Bronchial epithelial cell (primary cell): ENCODE results near the gene RARA. TPM values are rescaled to one million over a fixed set of nuclear protein-coding genes. Genes with fewer than 3 reads are reported as not detected.

Experiments
- DNase-seq: peaks from one replicate; pipeline ENCODE4 v3.0.0-alpha.2; 2010; ENCODE audit warnings: low read depth
- FAIRE-seq: peaks from 2 replicates; lab custom pipeline; 2011; peaks lifted over from hg19 to GRCh38; lab: Jason Lieb, UNC
- H3K27me3 ChIP-seq: 2 replicates; pipeline ENCODE4 v1.5.1; 2011; ENCODE audit warnings: low read length; ENCODE audit not compliant: control insufficient read depth, insufficient read depth
- H3K36me3 ChIP-seq: 2 replicates; pipeline ENCODE4 v1.5.1; 2011; ENCODE audit warnings: low read length; ENCODE audit not compliant: control insufficient read depth, insufficient read depth
- H3K4me3 ChIP-seq: 2 replicates; pipeline ENCODE4 v1.5.1; 2011; ENCODE audit warnings: mild to moderate bottlenecking, low read depth, low read length, control low read depth
- CTCF ChIP-seq: IDR thresholded peaks from 2 replicates; pipeline ENCODE4 v1.5.1; 2011; ENCODE audit warnings: mild to moderate bottlenecking, moderate library complexity, low read length, control low read depth, inconsistent platforms; ENCODE audit not compliant: insufficient read depth, severe bottlenecking
- total RNA-seq: library from RNA; depleted of rRNA; stranded (reverse); fragments of >200 nt; gene quantifications from 2 replicates; pipeline ENCODE4 v1.2.1, GENCODE V29; 2014

Gene RARA
- total RNA-seq, 1 donor from 2014 or later: 1.3 TPM

- H3K27me3 ChIP-seq: no peaks in the 10 kb centered on the region
- FAIRE-seq (no peak), DNase-seq (no peak)
- no peaks in the 10 kb centered on the region for H3K36me3 ChIP-seq
- TF ChIP-seq CTCF: no peak
- no peak overlapping the region for H3K4me3 ChIP-seq
Observed at GRCh38 chr17:40404003-40404402, 95.0 kb downstream of the RARA start.

Other genes with a start within 250 kb of the RARA start
- gene THRA, start 246.2 kb upstream of the RARA start, total RNA-seq: 4.2 and 5.8 TPM in 2 replicates
- 0.51 and 0.79 TPM in 2 replicates for gene NR1D1, start 208.6 kb upstream of the RARA start, total RNA-seq
- 27.1 and 32.5 TPM in 2 replicates for gene MSL1, start 187.2 kb upstream of the RARA start, total RNA-seq
- 14.7 and 15.3 TPM in 2 replicates for gene CASC3, start 168.6 kb upstream of the RARA start, total RNA-seq
- 11.1 and 30.0 TPM in 2 replicates for gene RAPGEFL1, start 131.7 kb upstream of the RARA start, total RNA-seq
- 6.3 and 8.8 TPM in 2 replicates for gene WIPF2, start 89.9 kb upstream of the RARA start, total RNA-seq
- 3.4 and 4.6 TPM in 2 replicates for gene CDC6, start 21.3 kb upstream of the RARA start, total RNA-seq
- 0.13 and 0.53 TPM in 2 replicates for gene GJD3, start 55.6 kb downstream of the RARA start, total RNA-seq
- gene TOP2A, start 108.7 kb downstream of the RARA start, total RNA-seq: 0.79 and 2.0 TPM in 2 replicates
- 17.3 and 21.9 TPM in 2 replicates for gene IGFBP4, start 134.3 kb downstream of the RARA start, total RNA-seq
- gene TNS4, start 192.4 kb downstream of the RARA start, total RNA-seq: 22.0 and 27.1 TPM in 2 replicates